Astrocyte (in vitro differentiated cells and primary cell): Measurements from ENCODE around the gene CDX1.

Experiments used
- EZH2 ChIP-seq: IDR thresholded peaks from 2 replicates; pipeline ENCODE4 v1.6.1; 2012; ENCODE audit warnings: mild to moderate bottlenecking, low read length, inconsistent platforms; ENCODE audit not compliant: insufficient read depth
- TF ChIP-seq, protein P1 (sequence below): IDR thresholded peaks from 2 replicates; pipeline ENCODE4 v1.5.1; 2011; ENCODE audit warnings: low read depth, mild to moderate bottlenecking, inconsistent platforms, low read length, moderate library complexity; ENCODE audit not compliant: insufficient read depth

- TF ChIP-seq, protein P1, sequence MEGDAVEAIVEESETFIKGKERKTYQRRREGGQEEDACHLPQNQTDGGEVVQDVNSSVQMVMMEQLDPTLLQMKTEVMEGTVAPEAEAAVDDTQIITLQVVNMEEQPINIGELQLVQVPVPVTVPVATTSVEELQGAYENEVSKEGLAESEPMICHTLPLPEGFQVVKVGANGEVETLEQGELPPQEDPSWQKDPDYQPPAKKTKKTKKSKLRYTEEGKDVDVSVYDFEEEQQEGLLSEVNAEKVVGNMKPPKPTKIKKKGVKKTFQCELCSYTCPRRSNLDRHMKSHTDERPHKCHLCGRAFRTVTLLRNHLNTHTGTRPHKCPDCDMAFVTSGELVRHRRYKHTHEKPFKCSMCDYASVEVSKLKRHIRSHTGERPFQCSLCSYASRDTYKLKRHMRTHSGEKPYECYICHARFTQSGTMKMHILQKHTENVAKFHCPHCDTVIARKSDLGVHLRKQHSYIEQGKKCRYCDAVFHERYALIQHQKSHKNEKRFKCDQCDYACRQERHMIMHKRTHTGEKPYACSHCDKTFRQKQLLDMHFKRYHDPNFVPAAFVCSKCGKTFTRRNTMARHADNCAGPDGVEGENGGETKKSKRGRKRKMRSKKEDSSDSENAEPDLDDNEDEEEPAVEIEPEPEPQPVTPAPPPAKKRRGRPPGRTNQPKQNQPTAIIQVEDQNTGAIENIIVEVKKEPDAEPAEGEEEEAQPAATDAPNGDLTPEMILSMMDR, result no peak
- no peak for TF ChIP-seq EZH2
Observed at GRCh38 chr5:150177721-150178120, 11.1 kb downstream of the CDX1 start.
